ENCODE results near the gene SELP. TPM values are rescaled to one million over a fixed set of nuclear protein-coding genes. Genes with fewer than 3 reads are reported as not detected.
"Not testable (repeated sequence)": the region's sequence is repeated elsewhere in the genome, so short reads cannot be mapped to it uniquely, and the experiment has no call there.

SELP gene
- polyA plus RNA-seq, 1 donor (not counting 4 experiments of a cell fraction or from before 2014, with no cell fraction given): 0.09 TPM

DNA sequence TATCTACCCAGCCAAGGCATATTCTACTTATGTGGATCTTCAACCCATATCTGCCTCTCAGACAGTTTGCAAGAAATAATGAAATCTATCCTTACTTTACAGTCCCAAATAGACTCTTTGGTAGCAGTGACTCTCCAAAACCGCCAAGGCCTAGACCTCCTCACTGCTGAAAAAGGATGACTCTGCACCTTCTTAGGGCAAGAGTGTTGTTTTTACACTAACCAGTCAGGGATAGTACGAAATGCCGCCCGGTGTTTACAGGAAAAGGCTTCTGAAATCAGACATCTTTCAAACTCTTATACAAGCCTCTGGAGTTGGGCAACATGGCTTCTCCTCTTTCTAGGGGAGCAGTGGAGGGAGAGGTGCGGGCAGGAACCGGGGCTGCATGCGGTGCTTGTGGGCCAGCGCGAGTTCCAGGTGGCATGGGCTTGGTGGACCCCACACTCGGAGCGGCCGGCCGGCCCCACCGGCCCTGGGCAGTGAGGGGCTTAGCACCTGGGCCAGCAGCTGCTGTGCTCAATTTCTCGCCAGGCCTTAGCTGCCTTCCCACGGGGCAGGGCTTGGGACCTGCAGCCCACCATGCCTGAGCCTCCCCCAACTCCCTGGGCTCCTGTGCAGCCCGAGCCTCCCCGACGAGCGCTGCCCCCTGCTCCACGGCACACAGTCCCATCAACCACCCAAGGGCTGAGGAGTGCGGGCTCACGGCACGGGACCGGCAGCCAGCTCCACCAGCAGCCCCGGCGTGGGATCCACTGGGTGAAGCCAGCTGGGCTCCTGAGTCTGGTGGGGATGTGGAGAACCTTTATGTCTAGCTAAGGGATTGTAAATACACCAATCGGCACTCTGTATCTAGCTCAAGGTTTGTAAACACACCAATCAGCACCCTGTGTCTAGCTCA, 38.0 kb upstream of the SELP start:
- H3K9me1 ChIP-seq (ENCODE audit: control insufficient read depth, extremely low read depth, insufficient read depth, low read length); H3K79me2 ChIP-seq (ENCODE audit: control insufficient read depth, insufficient read depth, low read length); H4K20me1 ChIP-seq (ENCODE audit: control insufficient read depth, extremely low read depth, insufficient read depth, low read length); FAIRE-seq; H3K9ac ChIP-seq (ENCODE audit: control insufficient read depth, extremely low read depth, insufficient read depth, low read length); H3K27me3 ChIP-seq (ENCODE audit: control insufficient read depth, extremely low read depth, insufficient read depth, low read length); H3K4me3 ChIP-seq (ENCODE audit: control insufficient read depth in 2 of 3, extremely low read depth in 1 of 3, insufficient read depth in 2 of 3, low read depth in 1 of 3, low read length in 3 of 3); H3K4me1 ChIP-seq (ENCODE audit: control insufficient read depth, extremely low read depth, insufficient read depth, low read length); H3K27ac ChIP-seq (ENCODE audit: control insufficient read depth, insufficient read depth, low read length); H3K9me3 ChIP-seq (ENCODE audit: control insufficient read depth, low read depth, low read length); H2AFZ ChIP-seq (ENCODE audit: control insufficient read depth, low read length); H3K36me3 ChIP-seq (ENCODE audit: control insufficient read depth in 2 of 2, extremely low read depth in 1 of 2, insufficient read depth in 2 of 2, low read length in 2 of 2); H3K4me2 ChIP-seq (ENCODE audit: control insufficient read depth, extremely low read depth, insufficient read depth, low read depth, low read length); dilution Hi-C loops (cut with MboI; ENCODE audit: extremely low pct_ligation_motif_present, low sequenced_read_pairs); DNase-seq (ENCODE audit: low read depth, low spot score): not testable (repeated sequence)

DNA sequence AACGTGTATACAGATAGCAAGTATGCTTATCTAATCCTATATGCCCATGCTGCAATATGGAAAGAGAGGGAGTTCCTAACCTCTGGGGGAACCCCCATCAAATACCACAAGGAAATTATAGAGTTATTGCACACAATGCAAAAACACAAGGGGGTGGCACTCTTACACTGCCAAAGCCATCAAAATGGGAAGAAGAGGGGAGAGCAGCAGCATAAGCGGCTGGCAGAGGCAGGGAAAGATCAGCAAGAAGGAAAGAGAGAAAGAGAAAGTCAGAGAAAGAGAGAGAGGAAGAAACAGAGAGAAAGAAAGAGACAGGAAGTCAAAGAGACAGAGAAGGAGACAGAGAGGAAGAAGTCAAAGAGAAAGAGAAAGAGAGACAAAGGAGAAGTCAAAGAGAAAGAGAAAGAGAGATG, 37.3 kb upstream of the SELP start:
- H3K27me3 ChIP-seq (ENCODE audit: control insufficient read depth, extremely low read depth, insufficient read depth, low read length); H3K9me3 ChIP-seq (ENCODE audit: control insufficient read depth, low read depth, low read length); H3K9me1 ChIP-seq (ENCODE audit: control insufficient read depth, extremely low read depth, insufficient read depth, low read length); FAIRE-seq; H4K20me1 ChIP-seq (ENCODE audit: control insufficient read depth, extremely low read depth, insufficient read depth, low read length); H3K79me2 ChIP-seq (ENCODE audit: control insufficient read depth, insufficient read depth, low read length); H2AFZ ChIP-seq (ENCODE audit: control insufficient read depth, low read length); H3K36me3 ChIP-seq (ENCODE audit: control insufficient read depth in 2 of 2, extremely low read depth in 1 of 2, insufficient read depth in 2 of 2, low read length in 2 of 2); H3K4me2 ChIP-seq (ENCODE audit: control insufficient read depth, extremely low read depth, insufficient read depth, low read depth, low read length); H3K4me3 ChIP-seq (ENCODE audit: control insufficient read depth in 2 of 3, extremely low read depth in 1 of 3, insufficient read depth in 2 of 3, low read depth in 1 of 3, low read length in 3 of 3); H3K9ac ChIP-seq (ENCODE audit: control insufficient read depth, extremely low read depth, insufficient read depth, low read length); H3K27ac ChIP-seq (ENCODE audit: control insufficient read depth, insufficient read depth, low read length); dilution Hi-C loops (cut with MboI; ENCODE audit: extremely low pct_ligation_motif_present, low sequenced_read_pairs); H3K4me1 ChIP-seq (ENCODE audit: control insufficient read depth, extremely low read depth, insufficient read depth, low read length); DNase-seq (ENCODE audit: low read depth, low spot score): not testable (repeated sequence)

DNA sequence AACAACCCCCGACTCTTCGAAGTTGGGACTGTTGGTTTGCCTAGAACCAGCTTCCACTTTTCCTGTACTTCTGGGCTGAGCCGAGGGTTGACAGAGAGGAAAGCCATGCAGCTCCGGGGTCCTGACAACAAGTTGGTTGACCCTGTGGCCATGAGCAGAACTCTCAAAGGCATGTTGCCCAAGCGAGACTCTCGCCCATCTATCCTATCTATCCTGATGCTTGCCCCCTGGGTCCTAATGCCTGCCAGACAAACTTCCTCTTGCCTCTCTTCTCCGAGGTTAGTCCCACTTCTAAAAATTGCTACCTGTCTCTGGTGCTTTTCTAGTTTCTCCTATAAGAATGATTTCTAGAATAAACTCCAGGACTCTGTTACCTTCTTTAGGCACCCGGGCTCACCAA, 32.8 kb upstream of the SELP start:
- H2AFZ ChIP-seq (ENCODE audit: control insufficient read depth, low read length); H3K4me1 ChIP-seq (ENCODE audit: control insufficient read depth, extremely low read depth, insufficient read depth, low read length); H3K79me2 ChIP-seq (ENCODE audit: control insufficient read depth, insufficient read depth, low read length); H4K20me1 ChIP-seq (ENCODE audit: control insufficient read depth, extremely low read depth, insufficient read depth, low read length); FAIRE-seq; H3K9me1 ChIP-seq (ENCODE audit: control insufficient read depth, extremely low read depth, insufficient read depth, low read length); H3K9ac ChIP-seq (ENCODE audit: control insufficient read depth, extremely low read depth, insufficient read depth, low read length); dilution Hi-C loops (cut with MboI; ENCODE audit: extremely low pct_ligation_motif_present, low sequenced_read_pairs); H3K4me2 ChIP-seq (ENCODE audit: control insufficient read depth, extremely low read depth, insufficient read depth, low read depth, low read length); H3K27ac ChIP-seq (ENCODE audit: control insufficient read depth, insufficient read depth, low read length); DNase-seq (ENCODE audit: low read depth, low spot score); H3K36me3 ChIP-seq (ENCODE audit: control insufficient read depth in 2 of 2, extremely low read depth in 1 of 2, insufficient read depth in 2 of 2, low read length in 2 of 2); H3K9me3 ChIP-seq (ENCODE audit: control insufficient read depth, low read depth, low read length); H3K27me3 ChIP-seq (ENCODE audit: control insufficient read depth, extremely low read depth, insufficient read depth, low read length); H3K4me3 ChIP-seq (ENCODE audit: control insufficient read depth in 2 of 3, extremely low read depth in 1 of 3, insufficient read depth in 2 of 3, low read depth in 1 of 3, low read length in 3 of 3): not testable (repeated sequence)

DNA sequence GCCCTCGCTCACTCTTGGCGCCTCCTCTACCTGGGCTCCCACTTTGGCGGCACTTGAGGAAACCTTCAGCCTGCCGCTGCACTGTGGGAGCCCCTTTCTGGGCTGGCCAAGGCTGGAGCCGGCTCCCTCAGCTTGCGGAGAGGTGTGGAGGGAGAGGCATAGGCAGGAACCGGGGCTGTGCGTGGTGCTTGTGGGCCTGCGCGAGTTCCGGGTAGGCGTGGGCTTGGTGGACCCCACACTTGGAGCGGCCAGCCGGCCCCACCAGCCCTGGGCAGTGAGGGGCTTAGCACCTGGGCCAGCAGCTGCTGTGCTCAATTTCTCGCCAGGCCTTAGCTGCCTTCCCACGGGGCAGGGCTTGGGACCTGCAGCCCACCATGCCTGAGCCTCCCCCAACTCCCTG, 31.1 kb upstream of the SELP start:
- H2AFZ ChIP-seq (ENCODE audit: control insufficient read depth, low read length); H3K9me3 ChIP-seq (ENCODE audit: control insufficient read depth, low read depth, low read length); FAIRE-seq; H3K27me3 ChIP-seq (ENCODE audit: control insufficient read depth, extremely low read depth, insufficient read depth, low read length); H3K36me3 ChIP-seq (ENCODE audit: control insufficient read depth in 2 of 2, extremely low read depth in 1 of 2, insufficient read depth in 2 of 2, low read length in 2 of 2); H3K79me2 ChIP-seq (ENCODE audit: control insufficient read depth, insufficient read depth, low read length); dilution Hi-C loops (cut with MboI; ENCODE audit: extremely low pct_ligation_motif_present, low sequenced_read_pairs); H3K27ac ChIP-seq (ENCODE audit: control insufficient read depth, insufficient read depth, low read length); H3K9ac ChIP-seq (ENCODE audit: control insufficient read depth, extremely low read depth, insufficient read depth, low read length); H4K20me1 ChIP-seq (ENCODE audit: control insufficient read depth, extremely low read depth, insufficient read depth, low read length); H3K9me1 ChIP-seq (ENCODE audit: control insufficient read depth, extremely low read depth, insufficient read depth, low read length); H3K4me3 ChIP-seq (ENCODE audit: control insufficient read depth in 2 of 3, extremely low read depth in 1 of 3, insufficient read depth in 2 of 3, low read depth in 1 of 3, low read length in 3 of 3); H3K4me1 ChIP-seq (ENCODE audit: control insufficient read depth, extremely low read depth, insufficient read depth, low read length); DNase-seq (ENCODE audit: low read depth, low spot score); H3K4me2 ChIP-seq (ENCODE audit: control insufficient read depth, extremely low read depth, insufficient read depth, low read depth, low read length): not testable (repeated sequence)

DNA sequence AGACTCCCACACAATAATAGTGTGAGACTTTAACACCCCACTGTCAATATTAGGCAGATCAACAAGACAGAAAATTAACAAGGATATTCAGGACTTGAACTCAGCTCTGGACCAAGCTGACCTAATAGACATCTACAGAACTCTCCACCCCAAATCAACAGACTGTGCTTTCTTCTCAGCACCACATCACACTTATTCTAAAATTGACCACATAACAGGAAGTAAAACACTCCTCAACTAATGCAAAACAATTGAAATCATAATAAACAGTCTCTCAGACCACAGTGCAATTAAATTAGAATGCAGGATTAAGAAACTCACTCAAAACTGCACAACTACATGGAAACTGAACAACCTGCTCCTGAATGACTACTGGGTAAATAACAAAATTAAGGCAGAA, 28.9 kb upstream of the SELP start:
- H3K4me3 ChIP-seq (ENCODE audit: control insufficient read depth in 2 of 3, extremely low read depth in 1 of 3, insufficient read depth in 2 of 3, low read depth in 1 of 3, low read length in 3 of 3); H4K20me1 ChIP-seq (ENCODE audit: control insufficient read depth, extremely low read depth, insufficient read depth, low read length); H3K36me3 ChIP-seq (ENCODE audit: control insufficient read depth in 2 of 2, extremely low read depth in 1 of 2, insufficient read depth in 2 of 2, low read length in 2 of 2); H3K9ac ChIP-seq (ENCODE audit: control insufficient read depth, extremely low read depth, insufficient read depth, low read length); H3K4me1 ChIP-seq (ENCODE audit: control insufficient read depth, extremely low read depth, insufficient read depth, low read length); H2AFZ ChIP-seq (ENCODE audit: control insufficient read depth, low read length); H3K4me2 ChIP-seq (ENCODE audit: control insufficient read depth, extremely low read depth, insufficient read depth, low read depth, low read length); H3K27ac ChIP-seq (ENCODE audit: control insufficient read depth, insufficient read depth, low read length); dilution Hi-C loops (cut with MboI; ENCODE audit: extremely low pct_ligation_motif_present, low sequenced_read_pairs); DNase-seq (ENCODE audit: low read depth, low spot score); H3K9me1 ChIP-seq (ENCODE audit: control insufficient read depth, extremely low read depth, insufficient read depth, low read length); FAIRE-seq; H3K9me3 ChIP-seq (ENCODE audit: control insufficient read depth, low read depth, low read length); H3K27me3 ChIP-seq (ENCODE audit: control insufficient read depth, extremely low read depth, insufficient read depth, low read length); H3K79me2 ChIP-seq (ENCODE audit: control insufficient read depth, insufficient read depth, low read length): not testable (repeated sequence)
